Thyroid gland (tissue), 4 donors: ENCODE results near the gene SCAPER. TPM values are rescaled to one million over a fixed set of nuclear protein-coding genes. Genes with fewer than 3 reads are reported as not detected.

Experiments
- DNase-seq, 2 donors: peaks; one replicate each; pipeline ENCODE4 v3.0.0-alpha.2; 2019
- H3K27ac ChIP-seq, 3 donors: fragments of 200-600 bp; sonication (generic); 1 replicate in 2 of 3; 2 replicates in 1 of 3; pipeline ENCODE4 v1.5.1; 2016 to 2019; ENCODE audit warnings: mild to moderate bottlenecking in 1 of 3, moderate library complexity in 1 of 3
- H3K27me3 ChIP-seq: fragments of 200-600 bp; sonication (generic); one replicate; pipeline ENCODE4 v1.5.1; 2019
- H3K36me3 ChIP-seq, 2 donors: fragments of 200-600 bp; sonication (generic); one replicate each; pipeline ENCODE4 v1.5.1; 2016 to 2019
- H3K4me1 ChIP-seq, 2 donors: fragments of 200-600 bp; sonication (generic); one replicate each; pipeline ENCODE4 v1.5.1; 2017 to 2019
- H3K4me3 ChIP-seq, 3 donors: fragments of 200-600 bp; sonication (generic); replicated peaks in 1 of 3; 1 replicate in 2 of 3; 2 replicates in 1 of 3; pipeline ENCODE4 v1.5.1; 2016; ENCODE audit warnings: mild to moderate bottlenecking in 1 of 3
- H3K9me3 ChIP-seq: fragments of 200-600 bp; sonication (generic); one replicate; pipeline ENCODE4 v1.5.1; 2017
- POLR2A ChIP-seq, 2 donors: fragments of 450-650 bp; IDR thresholded peaks; one replicate each; pipeline ENCODE4 v1.6.1; 2017; ENCODE audit warnings: antibody characterized with exemption in 2 of 2, mild to moderate bottlenecking in 2 of 2, moderate library complexity in 1 of 2
- WGBS, 2 donors: methylation state at CpG; one replicate each; pipeline ENCODE4 v1.1.5; 2017; 5-methylcytosine and 5-hydroxymethylcytosine counted together
- intact Hi-C: fragments of 100-400 bp; cut with DNase I; formaldehyde crosslinking; loops from one replicate; pipeline ENCODE4 v1.15.1; 2023
- total RNA-seq, 4 donors: library from RNA; depleted of rRNA; stranded (reverse); fragments of >200 nt; gene quantifications; one replicate each; pipeline ENCODE4 v1.2.3, GENCODE V29; 2016
- TF ChIP-seq, protein P1 (sequence below), 6 experiments: fragments of 200-600 bp in 3 of 6; fragments of 450-650 bp in 3 of 6; sonication (generic) in 3 of 6; IDR thresholded peaks; one replicate each; pipeline ENCODE4 v1.5.1; 2016 to 2019; ENCODE audit warnings: antibody characterized with exemption in 6 of 6, mild to moderate bottlenecking in 2 of 6, inconsistent platforms in 1 of 6, moderate library complexity in 1 of 6

The SCAPER gene
- total RNA-seq, 4 donors from 2014 or later = 45.2 to 90.8 (median 63.6) TPM

- intact Hi-C loops = no loop called here
Observed at GRCh38 chr15:76546805-76547204, 358.3 kb downstream of the SCAPER start.

GRCh38 chr15:76533995-76534394 lies 371.1 kb downstream of the SCAPER start:
- H3K9me3 ChIP-seq = no peaks in the 10 kb centered on the region
- TF ChIP-seq, protein P1, sequence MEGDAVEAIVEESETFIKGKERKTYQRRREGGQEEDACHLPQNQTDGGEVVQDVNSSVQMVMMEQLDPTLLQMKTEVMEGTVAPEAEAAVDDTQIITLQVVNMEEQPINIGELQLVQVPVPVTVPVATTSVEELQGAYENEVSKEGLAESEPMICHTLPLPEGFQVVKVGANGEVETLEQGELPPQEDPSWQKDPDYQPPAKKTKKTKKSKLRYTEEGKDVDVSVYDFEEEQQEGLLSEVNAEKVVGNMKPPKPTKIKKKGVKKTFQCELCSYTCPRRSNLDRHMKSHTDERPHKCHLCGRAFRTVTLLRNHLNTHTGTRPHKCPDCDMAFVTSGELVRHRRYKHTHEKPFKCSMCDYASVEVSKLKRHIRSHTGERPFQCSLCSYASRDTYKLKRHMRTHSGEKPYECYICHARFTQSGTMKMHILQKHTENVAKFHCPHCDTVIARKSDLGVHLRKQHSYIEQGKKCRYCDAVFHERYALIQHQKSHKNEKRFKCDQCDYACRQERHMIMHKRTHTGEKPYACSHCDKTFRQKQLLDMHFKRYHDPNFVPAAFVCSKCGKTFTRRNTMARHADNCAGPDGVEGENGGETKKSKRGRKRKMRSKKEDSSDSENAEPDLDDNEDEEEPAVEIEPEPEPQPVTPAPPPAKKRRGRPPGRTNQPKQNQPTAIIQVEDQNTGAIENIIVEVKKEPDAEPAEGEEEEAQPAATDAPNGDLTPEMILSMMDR (IDR thresholded peaks at IDR 0.05) = no peak
- TF ChIP-seq POLR2A (IDR thresholded peaks at IDR 0.05) = no peak
- no peak overlapping the region for H3K4me3 ChIP-seq
- no peaks in the 10 kb centered on the region for H3K27me3 ChIP-seq
- no peak overlapping the region for H3K27ac ChIP-seq
- intact Hi-C loops = no loop called here
- no peaks in the 10 kb centered on the region for H3K36me3 ChIP-seq
- no peaks in the 10 kb centered on the region for H3K4me1 ChIP-seq
- WGBS, 2 donors = 82 to 88% methylated on average over 2 of the region's 2 CpGs
- no peak for DNase-seq

More at GRCh38 chr15:76546805-76547204, 358.3 kb downstream of the SCAPER start:
- Histone ChIP-seq H3K36me3 (no peaks in the 10 kb centered on the region), H3K27me3 (no peaks in the 10 kb centered on the region), H3K4me3 (no peak overlapping the region), H3K4me1 (no peaks in the 10 kb centered on the region), H3K9me3 (no peaks in the 10 kb centered on the region), H3K27ac (no peak overlapping the region)
- TF ChIP-seq, protein P1 (IDR thresholded peaks at IDR 0.05) = no peak
- no peak for TF ChIP-seq POLR2A (IDR thresholded peaks at IDR 0.05)
- WGBS, 2 donors = 93% methylated on average over 2 of the region's 2 CpGs
- no peak for DNase-seq

GRCh38 chr15:76533060-76533820 lies 371.9 kb downstream of the SCAPER start:
- Histone ChIP-seq H3K27me3 (no peaks in the 10 kb centered on the region), H3K27ac (no peak overlapping the region), H3K9me3 (no peaks in the 10 kb centered on the region), H3K4me3 (no peak overlapping the region), H3K36me3 (no peaks in the 10 kb centered on the region), H3K4me1 (no peaks in the 10 kb centered on the region)
- TF ChIP-seq, protein P1 (IDR thresholded peaks at IDR 0.05) = no peak
- DNase-seq = no peak
- intact Hi-C loops = no loop called here
- WGBS, 2 donors = 88 to 94% methylated on average over 5 of the region's 5 CpGs

DNA sequence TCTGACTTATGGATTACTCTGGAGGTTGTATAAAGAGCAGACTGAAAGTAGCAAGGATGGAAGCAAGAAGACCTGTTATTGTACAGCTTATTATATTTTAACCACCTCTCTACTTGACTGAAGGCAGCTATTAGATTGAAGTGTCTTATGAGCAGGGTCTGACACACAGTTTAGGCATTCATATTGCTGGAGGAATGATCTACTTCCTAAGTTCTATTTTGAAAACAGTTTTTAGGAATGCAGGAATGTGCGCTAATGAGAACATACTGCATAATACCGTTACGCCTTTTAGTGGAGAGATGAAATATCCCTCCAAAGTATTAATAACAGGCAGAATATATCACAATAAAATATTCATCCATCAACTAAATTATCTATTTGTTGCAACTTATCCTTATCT lies 375.2 kb downstream of the SCAPER start:
- Histone ChIP-seq H3K9me3 (no peaks in the 10 kb centered on the region), H3K27ac (no peak overlapping the region), H3K4me1 (no peaks in the 10 kb centered on the region), H3K27me3 (no peaks in the 10 kb centered on the region), H3K4me3 (no peak overlapping the region), H3K36me3 (no peaks in the 10 kb centered on the region)
- DNase-seq = no peak
- TF ChIP-seq, protein P1 (IDR thresholded peaks at IDR 0.05) = no peak
- TF ChIP-seq POLR2A (IDR thresholded peaks at IDR 0.05) = no peak
- intact Hi-C loops = no loop called here
- WGBS, 2 donors = 97% methylated on average over 3 of the region's 3 CpGs

DNA sequence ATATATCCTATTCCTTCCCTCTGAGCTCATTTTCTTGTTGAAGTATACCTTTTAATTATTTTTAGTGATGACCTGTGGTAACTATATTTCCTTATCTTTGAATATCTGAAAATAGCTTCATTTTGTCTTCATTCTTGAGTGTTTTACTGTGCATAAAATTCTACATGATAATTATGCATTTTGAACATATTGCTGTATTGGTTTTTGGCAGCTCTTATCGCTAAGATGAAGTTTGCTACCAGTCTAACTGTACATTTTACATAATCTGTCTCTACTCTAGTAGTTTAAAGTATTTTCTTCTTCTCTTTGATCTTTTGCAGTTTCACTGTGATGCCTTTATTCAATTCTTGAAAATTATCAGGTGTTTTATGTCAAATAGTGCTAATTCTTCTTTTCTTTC lies 379.0 kb downstream of the SCAPER start:
- intact Hi-C loops = no loop called here
- TF ChIP-seq, protein P1 (IDR thresholded peaks at IDR 0.05) = no peak
- TF ChIP-seq POLR2A (IDR thresholded peaks at IDR 0.05) = no peak
- 92 to 97% methylated on average over 1 of the region's 1 CpG for WGBS, 2 donors
- H3K4me3 ChIP-seq = no peak overlapping the region
- no peaks in the 10 kb centered on the region for H3K36me3 ChIP-seq
- H3K4me1 ChIP-seq = no peaks in the 10 kb centered on the region
- no peak overlapping the region for H3K27ac ChIP-seq
- H3K9me3 ChIP-seq = no peaks in the 10 kb centered on the region
- no peak for DNase-seq
- H3K27me3 ChIP-seq = no peaks in the 10 kb centered on the region
